Stomach (tissue), 4 donors: ENCODE measurements around the gene OPN1MW.

ENCODE experiments used
- CTCF ChIP-seq, 7 experiments: fragments of 450-650 bp in 4 of 7; fragments of 200-600 bp in 3 of 7; sonication (generic) in 3 of 7; IDR thresholded peaks; one replicate each; pipeline ENCODE4 v1.5.1; 2016 to 2019; ENCODE audit warnings: antibody characterized with exemption in 7 of 7, control low read depth in 2 of 7, mild to moderate bottlenecking in 1 of 7
- EP300 ChIP-seq: sonication (generic); formaldehyde crosslinking; IDR thresholded peaks from one replicate; pipeline ENCODE4 v1.6.1; 2017; ENCODE audit warnings: antibody characterized with exemption
- POLR2A ChIP-seq, 4 donors: fragments of 450-650 bp; IDR thresholded peaks; one replicate each; pipeline ENCODE4 v1.6.1; 2016; ENCODE audit warnings: antibody characterized with exemption in 4 of 4, control low read depth in 2 of 4, mild to moderate bottlenecking in 1 of 4, moderate library complexity in 1 of 4
- POLR2AphosphoS5 ChIP-seq, 3 donors: sonication (generic); formaldehyde crosslinking; IDR thresholded peaks; one replicate each; pipeline ENCODE4 v1.6.1; 2016; ENCODE audit warnings: antibody characterized with exemption in 3 of 3

DNA sequence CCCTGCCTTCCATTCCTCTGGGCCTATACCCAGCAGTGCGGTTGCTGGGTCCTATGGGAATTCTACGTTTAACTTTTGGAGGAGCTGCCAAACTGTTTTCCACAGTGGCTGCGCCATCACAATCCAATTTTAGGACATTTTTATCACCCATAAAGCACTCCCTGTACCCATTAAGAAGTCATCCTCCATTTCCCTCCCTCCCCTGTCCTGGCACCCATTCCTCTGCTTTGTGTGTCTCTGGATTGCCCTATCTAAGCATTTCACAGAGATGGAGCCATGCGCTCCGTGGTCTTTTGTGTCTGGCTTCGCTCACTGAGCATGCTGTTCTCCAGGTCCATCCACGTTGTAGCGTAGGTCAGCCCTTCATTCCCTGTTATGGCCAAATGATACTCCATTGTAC, 40.0 kb upstream of the OPN1MW start:
- TF ChIP-seq POLR2A (IDR thresholded peaks at IDR 0.05) (no peak), POLR2AphosphoS5 (IDR thresholded peaks at IDR 0.05) (no peak), CTCF (IDR thresholded peaks at IDR 0.05) (no peak), EP300 (no peak)
